Superior temporal gyrus (tissue), 1 donor: ENCODE measurements around the gene CRYBB1.

Experiments used
- DNase-seq: peaks from one replicate; pipeline ENCODE4 v3.0.0-alpha.2; 2016; ENCODE audit errors: extremely low spot score

CRYBB1 gene

GRCh38 chr22:26617271-26618199, at the start of gene CRYBB1:
TSS of gene CRYBB1 (minus strand) at chr22:26618027. CDS start at chr22:26616319, 1,708 bp downstream.
- no peak for DNase-seq

- no peak for DNase-seq
Measured at GRCh38 chr22:26667140-26667539, 49.3 kb upstream of the CRYBB1 start.

- DNase-seq: no peak
Measured at GRCh38 chr22:26665813-26666231, 48.0 kb upstream of the CRYBB1 start.

GRCh38 chr22:26663374-26663923, 45.6 kb upstream of the CRYBB1 start:
- DNase-seq: no peak

GRCh38 chr22:26662160-26662559, 44.3 kb upstream of the CRYBB1 start:
- no peak for DNase-seq

GRCh38 chr22:26660961-26661578, 43.2 kb upstream of the CRYBB1 start:
- DNase-seq: no peak

GRCh38 chr22:26660356-26660755, 42.5 kb upstream of the CRYBB1 start:
- DNase-seq: no peak

GRCh38 chr22:26658671-26659478, 41.0 kb upstream of the CRYBB1 start:
- DNase-seq: no peak

GRCh38 chr22:26658161-26658560, 40.3 kb upstream of the CRYBB1 start:
- no peak for DNase-seq

GRCh38 chr22:26656891-26657851, 39.3 kb upstream of the CRYBB1 start, which contains the start of gene MIAT:
TSS of gene MIAT (plus strand) at chr22:26657588.
- no peak for DNase-seq

- DNase-seq: no peak
Measured at GRCh38 chr22:26651815-26652214, 34.0 kb upstream of the CRYBB1 start.

- no peak for DNase-seq
Measured at GRCh38 chr22:26650722-26651421, 33.0 kb upstream of the CRYBB1 start.

- peak; percentile 54 for DNase-seq
Measured at GRCh38 chr22:26648528-26649388, 30.9 kb upstream of the CRYBB1 start.

- DNase-seq: no peak
Measured at GRCh38 chr22:26648011-26648497, 30.2 kb upstream of the CRYBB1 start.

- DNase-seq: no peak
Measured at GRCh38 chr22:26646158-26646557, 28.3 kb upstream of the CRYBB1 start.

GRCh38 chr22:26643418-26644100, 25.7 kb upstream of the CRYBB1 start:
- DNase-seq: peak; percentile 11

- DNase-seq: no peak
Measured at GRCh38 chr22:26642465-26643417, 24.9 kb upstream of the CRYBB1 start.
